GM23338 (cell line): ENCODE measurements around the gene TMC1. TPM values are rescaled to one million over a fixed set of nuclear protein-coding genes. Genes with fewer than 3 reads are reported as not detected.
A peak's percentile ranks its signal among the peaks of the same experiment; 100 is the strongest.

ENCODE experiments used
- ATAC-seq: fragments of 200-7000 bp; cut with Tn5 transposase; 3 replicates; pipeline ENCODE4 v1.9.1; 2020
- DNase-seq: peaks from one replicate; pipeline ENCODE4 v3.0.0-alpha.2; 2015; ENCODE audit warnings: low spot score
- H2AFZ ChIP-seq: fragments of 200-600 bp; sonication (generic); 2 replicates; pipeline ENCODE4 v1.8.0; 2016; ENCODE audit warnings: antibody characterized with exemption, mild to moderate bottlenecking, moderate library complexity
- H3F3A ChIP-seq: fragments of 200-600 bp; sonication (generic); replicated peaks from 2 replicates; pipeline ENCODE4 v1.8.0; 2017; ENCODE audit warnings: antibody characterized with exemption, mixed run types, low read depth
- H3K27ac ChIP-seq: fragments of 200-600 bp; sonication (generic); 2 replicates; pipeline ENCODE4 v1.6.1; 2016; ENCODE audit warnings: low read depth
- H3K27me3 ChIP-seq: fragments of 200-600 bp; sonication (generic); 2 replicates; pipeline ENCODE4 v1.8.0; 2016; ENCODE audit warnings: mild to moderate bottlenecking, mixed run types, moderate library complexity; ENCODE audit not compliant: insufficient read depth
- H3K36me3 ChIP-seq: fragments of 200-600 bp; sonication (generic); 2 replicates; pipeline ENCODE4 v1.8.0; 2016; ENCODE audit warnings: mild to moderate bottlenecking; ENCODE audit not compliant: insufficient read depth
- H3K4me1 ChIP-seq: fragments of 200-600 bp; sonication (generic); 2 replicates; pipeline ENCODE4 v1.8.0; 2016; ENCODE audit warnings: mild to moderate bottlenecking, moderate library complexity; ENCODE audit not compliant: insufficient read depth
- H3K4me2 ChIP-seq: fragments of 200-600 bp; sonication (generic); 2 replicates; pipeline ENCODE4 v1.7.1; 2017; ENCODE audit warnings: mixed run types
- H3K4me3 ChIP-seq: fragments of 200-600 bp; sonication (generic); 2 replicates; pipeline ENCODE4 v1.6.1; 2016; ENCODE audit warnings: mixed run types
- H3K79me2 ChIP-seq: fragments of 200-600 bp; sonication (generic); replicated peaks from 2 replicates; pipeline ENCODE4 v1.8.0; 2017; ENCODE audit warnings: mild to moderate bottlenecking; ENCODE audit not compliant: insufficient read depth
- H3K9me2 ChIP-seq: fragments of 200-600 bp; sonication (generic); 2 replicates; pipeline ENCODE4 v1.8.0; 2017; ENCODE audit not compliant: insufficient read depth
- H4K20me1 ChIP-seq: fragments of 200-600 bp; sonication (generic); replicated peaks from 2 replicates; pipeline ENCODE4 v1.8.0; 2017; ENCODE audit warnings: mild to moderate bottlenecking; ENCODE audit not compliant: insufficient read depth
- H3K27ac Mint-ChIP-seq: 2 replicates; pipeline ENCODE4 v1.8.0; 2020; ENCODE audit warnings: inconsistent platforms, mild to moderate bottlenecking, moderate library complexity, mixed read lengths
- H3K27me3 Mint-ChIP-seq: 3 replicates; pipeline ENCODE4 v1.8.0; 2022; ENCODE audit warnings: low read depth, mild to moderate bottlenecking, moderate library complexity, mixed read lengths, inconsistent platforms; ENCODE audit not compliant: insufficient read depth, poor library complexity
- H3K36me3 Mint-ChIP-seq: 3 replicates; pipeline ENCODE4 v1.8.0; 2021; ENCODE audit warnings: low read depth, mild to moderate bottlenecking, inconsistent platforms, moderate library complexity, mixed read lengths
- H3K4me1 Mint-ChIP-seq: 3 replicates; pipeline ENCODE4 v1.8.0; 2020; ENCODE audit warnings: mild to moderate bottlenecking, inconsistent platforms, mixed read lengths
- H3K4me3 Mint-ChIP-seq: 3 replicates; pipeline ENCODE4 v1.8.0; 2021; ENCODE audit warnings: moderate library complexity, mild to moderate bottlenecking, inconsistent platforms, mixed read lengths
- H3K9me3 Mint-ChIP-seq: 3 replicates; pipeline ENCODE4 v1.8.0; 2020; ENCODE audit warnings: moderate library complexity, mild to moderate bottlenecking, inconsistent platforms, mixed read lengths
- CREB1 ChIP-seq: fragments of 250-450 bp; sonication (Bioruptor Pico); IDR thresholded peaks from 2 replicates; pipeline ENCODE4 v1.5.0; 2020; ENCODE audit warnings: low read depth, mild to moderate bottlenecking, moderate library complexity
- EZH2 ChIP-seq: fragments of 200-600 bp; sonication (generic); IDR thresholded peaks from one replicate; pipeline ENCODE4 v1.8.0; 2017; ENCODE audit warnings: antibody characterized with exemption, mild to moderate bottlenecking, low read depth; ENCODE audit not compliant: unreplicated experiment
- EZH2phosphoT487 ChIP-seq: fragments of 200-600 bp; sonication (generic); IDR thresholded peaks from one replicate; pipeline ENCODE4 v1.8.1; 2018; ENCODE audit warnings: antibody characterized with exemption; ENCODE audit not compliant: unreplicated experiment
- JUNB ChIP-seq: IDR thresholded peaks from one replicate; pipeline ENCODE4 v1.6.1; 2016; ENCODE audit warnings: antibody characterized with exemption; ENCODE audit not compliant: unreplicated experiment
- NANOG ChIP-seq: IDR thresholded peaks from 2 replicates; pipeline ENCODE4 v1.6.1; 2016; ENCODE audit warnings: antibody characterized with exemption, borderline replicate concordance
- POLR2AphosphoS5 ChIP-seq: IDR thresholded peaks from 2 replicates; pipeline ENCODE4 v1.6.1; 2016; ENCODE audit warnings: antibody characterized with exemption, low read depth
- STAT1 ChIP-seq: IDR thresholded peaks from one replicate; pipeline ENCODE4 v1.6.1; 2016; ENCODE audit warnings: antibody characterized with exemption; ENCODE audit not compliant: unreplicated experiment
- ZNF114 ChIP-seq: fragments of 250-450 bp; sonication (Bioruptor Pico); IDR thresholded peaks from 2 replicates; pipeline ENCODE4 v1.5.0; 2020; ENCODE audit warnings: mild to moderate bottlenecking, moderate library complexity
- ZNF331 ChIP-seq: fragments of 250-450 bp; sonication (Bioruptor Pico); IDR thresholded peaks from 2 replicates; pipeline ENCODE4 v1.5.0; 2020; ENCODE audit warnings: low read depth, mild to moderate bottlenecking, moderate library complexity
- polyA plus RNA-seq: library from polyadenylated mRNA; unstranded; fragments of >200 nt; fragmentation: Nextera tagmentation; extraction: Ambion mirVana; gene quantifications from 2 replicates; pipeline ENCODE4 v1.2.1, GENCODE V29; 2016
- total RNA-seq: library from RNA; depleted of rRNA; stranded (reverse); fragments of >200 nt; shearing (Covaris generic); gene quantifications from 2 replicates; pipeline ENCODE4 v1.2.3, GENCODE V29; 2014
- TF ChIP-seq, protein P1 (sequence below): IDR thresholded peaks from 2 replicates; pipeline ENCODE4 v1.6.1; 2016; ENCODE audit warnings: antibody characterized with exemption
- TF ChIP-seq, protein P2 (sequence below), 2 experiments: fragments of 200-600 bp in 1 of 2; sonication (generic) in 1 of 2; conservative IDR thresholded peaks; 2 replicates each; pipeline versions ENCODE4 v1.5.1 to v1.6.1; 2016 to 2017; ENCODE audit warnings: antibody characterized with exemption in 2 of 2, low read depth in 2 of 2, mild to moderate bottlenecking in 2 of 2, moderate library complexity in 1 of 2
- TF ChIP-seq, protein P3 (sequence below): fragments of 250-450 bp; sonication (Bioruptor Pico); IDR thresholded peaks from 2 replicates; pipeline ENCODE4 v1.5.0; 2020; ENCODE audit warnings: mild to moderate bottlenecking, moderate library complexity
- TF ChIP-seq, protein P4 (sequence below): IDR thresholded peaks from one replicate; pipeline ENCODE4 v1.6.1; 2018; ENCODE audit warnings: antibody characterized with exemption; ENCODE audit not compliant: unreplicated experiment

Gene TMC1
- total and polyA plus RNA-seq, 2 experiments from 2014 or later, result 0.61 to 1.2 TPM

DNA sequence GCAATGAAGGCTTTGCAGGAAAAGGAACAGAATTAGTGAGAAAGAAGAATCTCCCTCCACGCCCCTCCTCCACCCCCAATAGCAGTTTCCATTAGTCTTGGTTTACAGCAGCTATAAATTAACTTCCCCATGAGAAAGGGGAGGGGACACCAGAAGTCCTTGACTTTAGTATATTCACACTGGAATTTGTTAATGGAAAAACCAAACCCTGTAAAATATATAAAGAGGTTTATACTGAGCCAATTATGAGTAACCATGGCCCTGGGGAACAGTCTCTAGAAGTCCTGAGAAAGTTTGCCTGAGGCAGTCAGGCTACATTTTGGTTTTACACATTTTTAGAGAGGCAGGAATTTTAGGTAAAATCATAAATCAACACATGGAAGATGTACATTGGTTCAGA lies 342.9 kb downstream of the TMC1 start:
- H3K9me3 Mint-ChIP-seq, result peaks cover 2% of the 10 kb centered on the region; the same call in 1 of the 3 replicates
- H2AFZ ChIP-seq, result 0 out of 2 replicates have a peak overlapping the region, but pooled peaks have one; percentile 9
- no peaks in the 10 kb centered on the region for H3K4me1 Mint-ChIP-seq
- H3K27ac Mint-ChIP-seq, result no peak overlapping the region
- TF ChIP-seq EZH2 (no peak), CREB1 (CRISPR knock-in tag) (no peak), STAT1 (no peak), EZH2phosphoT487 (no peak), ZNF331 (no peak), JUNB (no peak), ZNF114 (no peak), NANOG (no peak), POLR2AphosphoS5 (no peak)
- TF ChIP-seq, protein P1, sequence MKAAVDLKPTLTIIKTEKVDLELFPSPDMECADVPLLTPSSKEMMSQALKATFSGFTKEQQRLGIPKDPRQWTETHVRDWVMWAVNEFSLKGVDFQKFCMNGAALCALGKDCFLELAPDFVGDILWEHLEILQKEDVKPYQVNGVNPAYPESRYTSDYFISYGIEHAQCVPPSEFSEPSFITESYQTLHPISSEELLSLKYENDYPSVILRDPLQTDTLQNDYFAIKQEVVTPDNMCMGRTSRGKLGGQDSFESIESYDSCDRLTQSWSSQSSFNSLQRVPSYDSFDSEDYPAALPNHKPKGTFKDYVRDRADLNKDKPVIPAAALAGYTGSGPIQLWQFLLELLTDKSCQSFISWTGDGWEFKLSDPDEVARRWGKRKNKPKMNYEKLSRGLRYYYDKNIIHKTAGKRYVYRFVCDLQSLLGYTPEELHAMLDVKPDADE, result no peak
- TF ChIP-seq, protein P2, sequence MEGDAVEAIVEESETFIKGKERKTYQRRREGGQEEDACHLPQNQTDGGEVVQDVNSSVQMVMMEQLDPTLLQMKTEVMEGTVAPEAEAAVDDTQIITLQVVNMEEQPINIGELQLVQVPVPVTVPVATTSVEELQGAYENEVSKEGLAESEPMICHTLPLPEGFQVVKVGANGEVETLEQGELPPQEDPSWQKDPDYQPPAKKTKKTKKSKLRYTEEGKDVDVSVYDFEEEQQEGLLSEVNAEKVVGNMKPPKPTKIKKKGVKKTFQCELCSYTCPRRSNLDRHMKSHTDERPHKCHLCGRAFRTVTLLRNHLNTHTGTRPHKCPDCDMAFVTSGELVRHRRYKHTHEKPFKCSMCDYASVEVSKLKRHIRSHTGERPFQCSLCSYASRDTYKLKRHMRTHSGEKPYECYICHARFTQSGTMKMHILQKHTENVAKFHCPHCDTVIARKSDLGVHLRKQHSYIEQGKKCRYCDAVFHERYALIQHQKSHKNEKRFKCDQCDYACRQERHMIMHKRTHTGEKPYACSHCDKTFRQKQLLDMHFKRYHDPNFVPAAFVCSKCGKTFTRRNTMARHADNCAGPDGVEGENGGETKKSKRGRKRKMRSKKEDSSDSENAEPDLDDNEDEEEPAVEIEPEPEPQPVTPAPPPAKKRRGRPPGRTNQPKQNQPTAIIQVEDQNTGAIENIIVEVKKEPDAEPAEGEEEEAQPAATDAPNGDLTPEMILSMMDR (conservative IDR thresholded peaks at IDR 0.05; ENCODE audit: low read depth in 2 of 2), result no peak
- TF ChIP-seq, protein P3, sequence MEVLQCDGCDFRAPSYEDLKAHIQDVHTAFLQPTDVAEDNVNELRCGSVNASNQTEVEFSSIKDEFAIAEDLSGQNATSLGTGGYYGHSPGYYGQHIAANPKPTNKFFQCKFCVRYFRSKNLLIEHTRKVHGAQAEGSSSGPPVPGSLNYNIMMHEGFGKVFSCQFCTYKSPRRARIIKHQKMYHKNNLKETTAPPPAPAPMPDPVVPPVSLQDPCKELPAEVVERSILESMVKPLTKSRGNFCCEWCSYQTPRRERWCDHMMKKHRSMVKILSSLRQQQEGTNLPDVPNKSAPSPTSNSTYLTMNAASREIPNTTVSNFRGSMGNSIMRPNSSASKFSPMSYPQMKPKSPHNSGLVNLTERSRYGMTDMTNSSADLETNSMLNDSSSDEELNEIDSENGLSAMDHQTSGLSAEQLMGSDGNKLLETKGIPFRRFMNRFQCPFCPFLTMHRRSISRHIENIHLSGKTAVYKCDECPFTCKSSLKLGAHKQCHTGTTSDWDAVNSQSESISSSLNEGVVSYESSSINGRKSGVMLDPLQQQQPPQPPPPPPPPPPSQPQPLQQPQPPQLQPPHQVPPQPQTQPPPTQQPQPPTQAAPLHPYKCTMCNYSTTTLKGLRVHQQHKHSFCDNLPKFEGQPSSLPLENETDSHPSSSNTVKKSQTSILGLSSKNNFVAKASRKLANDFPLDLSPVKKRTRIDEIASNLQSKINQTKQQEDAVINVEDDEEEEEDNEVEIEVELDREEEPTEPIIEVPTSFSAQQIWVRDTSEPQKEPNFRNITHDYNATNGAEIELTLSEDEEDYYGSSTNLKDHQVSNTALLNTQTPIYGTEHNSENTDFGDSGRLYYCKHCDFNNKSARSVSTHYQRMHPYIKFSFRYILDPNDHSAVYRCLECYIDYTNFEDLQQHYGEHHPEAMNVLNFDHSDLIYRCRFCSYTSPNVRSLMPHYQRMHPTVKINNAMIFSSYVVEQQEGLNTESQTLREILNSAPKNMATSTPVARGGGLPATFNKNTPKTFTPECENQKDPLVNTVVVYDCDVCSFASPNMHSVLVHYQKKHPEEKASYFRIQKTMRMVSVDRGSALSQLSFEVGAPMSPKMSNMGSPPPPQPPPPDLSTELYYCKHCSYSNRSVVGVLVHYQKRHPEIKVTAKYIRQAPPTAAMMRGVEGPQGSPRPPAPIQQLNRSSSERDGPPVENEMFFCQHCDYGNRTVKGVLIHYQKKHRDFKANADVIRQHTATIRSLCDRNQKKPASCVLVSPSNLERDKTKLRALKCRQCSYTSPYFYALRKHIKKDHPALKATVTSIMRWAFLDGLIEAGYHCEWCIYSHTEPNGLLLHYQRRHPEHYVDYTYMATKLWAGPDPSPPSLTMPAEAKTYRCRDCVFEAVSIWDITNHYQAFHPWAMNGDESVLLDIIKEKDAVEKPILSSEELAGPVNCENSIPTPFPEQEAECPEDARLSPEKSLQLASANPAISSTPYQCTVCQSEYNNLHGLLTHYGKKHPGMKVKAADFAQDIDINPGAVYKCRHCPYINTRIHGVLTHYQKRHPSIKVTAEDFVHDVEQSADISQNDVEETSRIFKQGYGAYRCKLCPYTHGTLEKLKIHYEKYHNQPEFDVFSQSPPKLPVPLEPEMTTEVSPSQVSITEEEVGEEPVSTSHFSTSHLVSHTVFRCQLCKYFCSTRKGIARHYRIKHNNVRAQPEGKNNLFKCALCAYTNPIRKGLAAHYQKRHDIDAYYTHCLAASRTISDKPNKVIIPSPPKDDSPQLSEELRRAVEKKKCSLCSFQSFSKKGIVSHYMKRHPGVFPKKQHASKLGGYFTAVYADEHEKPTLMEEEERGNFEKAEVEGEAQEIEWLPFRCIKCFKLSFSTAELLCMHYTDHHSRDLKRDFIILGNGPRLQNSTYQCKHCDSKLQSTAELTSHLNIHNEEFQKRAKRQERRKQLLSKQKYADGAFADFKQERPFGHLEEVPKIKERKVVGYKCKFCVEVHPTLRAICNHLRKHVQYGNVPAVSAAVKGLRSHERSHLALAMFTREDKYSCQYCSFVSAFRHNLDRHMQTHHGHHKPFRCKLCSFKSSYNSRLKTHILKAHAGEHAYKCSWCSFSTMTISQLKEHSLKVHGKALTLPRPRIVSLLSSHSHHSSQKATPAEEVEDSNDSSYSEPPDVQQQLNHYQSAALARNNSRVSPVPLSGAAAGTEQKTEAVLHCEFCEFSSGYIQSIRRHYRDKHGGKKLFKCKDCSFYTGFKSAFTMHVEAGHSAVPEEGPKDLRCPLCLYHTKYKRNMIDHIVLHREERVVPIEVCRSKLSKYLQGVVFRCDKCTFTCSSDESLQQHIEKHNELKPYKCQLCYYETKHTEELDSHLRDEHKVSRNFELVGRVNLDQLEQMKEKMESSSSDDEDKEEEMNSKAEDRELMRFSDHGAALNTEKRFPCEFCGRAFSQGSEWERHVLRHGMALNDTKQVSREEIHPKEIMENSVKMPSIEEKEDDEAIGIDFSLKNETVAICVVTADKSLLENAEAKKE, result no peak
- TF ChIP-seq, protein P4, sequence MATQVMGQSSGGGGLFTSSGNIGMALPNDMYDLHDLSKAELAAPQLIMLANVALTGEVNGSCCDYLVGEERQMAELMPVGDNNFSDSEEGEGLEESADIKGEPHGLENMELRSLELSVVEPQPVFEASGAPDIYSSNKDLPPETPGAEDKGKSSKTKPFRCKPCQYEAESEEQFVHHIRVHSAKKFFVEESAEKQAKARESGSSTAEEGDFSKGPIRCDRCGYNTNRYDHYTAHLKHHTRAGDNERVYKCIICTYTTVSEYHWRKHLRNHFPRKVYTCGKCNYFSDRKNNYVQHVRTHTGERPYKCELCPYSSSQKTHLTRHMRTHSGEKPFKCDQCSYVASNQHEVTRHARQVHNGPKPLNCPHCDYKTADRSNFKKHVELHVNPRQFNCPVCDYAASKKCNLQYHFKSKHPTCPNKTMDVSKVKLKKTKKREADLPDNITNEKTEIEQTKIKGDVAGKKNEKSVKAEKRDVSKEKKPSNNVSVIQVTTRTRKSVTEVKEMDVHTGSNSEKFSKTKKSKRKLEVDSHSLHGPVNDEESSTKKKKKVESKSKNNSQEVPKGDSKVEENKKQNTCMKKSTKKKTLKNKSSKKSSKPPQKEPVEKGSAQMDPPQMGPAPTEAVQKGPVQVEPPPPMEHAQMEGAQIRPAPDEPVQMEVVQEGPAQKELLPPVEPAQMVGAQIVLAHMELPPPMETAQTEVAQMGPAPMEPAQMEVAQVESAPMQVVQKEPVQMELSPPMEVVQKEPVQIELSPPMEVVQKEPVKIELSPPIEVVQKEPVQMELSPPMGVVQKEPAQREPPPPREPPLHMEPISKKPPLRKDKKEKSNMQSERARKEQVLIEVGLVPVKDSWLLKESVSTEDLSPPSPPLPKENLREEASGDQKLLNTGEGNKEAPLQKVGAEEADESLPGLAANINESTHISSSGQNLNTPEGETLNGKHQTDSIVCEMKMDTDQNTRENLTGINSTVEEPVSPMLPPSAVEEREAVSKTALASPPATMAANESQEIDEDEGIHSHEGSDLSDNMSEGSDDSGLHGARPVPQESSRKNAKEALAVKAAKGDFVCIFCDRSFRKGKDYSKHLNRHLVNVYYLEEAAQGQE, result no peak
- H3K79me2 ChIP-seq, result no peaks in the 10 kb centered on the region
- no peaks in the 10 kb centered on the region for H3F3A ChIP-seq
- H3K36me3 Mint-ChIP-seq, result no peaks in the 10 kb centered on the region
- ATAC-seq (no peak), DNase-seq (no peak)
- H3K27me3 ChIP-seq, result no peaks in the 10 kb centered on the region
- no peaks in the 10 kb centered on the region for H3K36me3 ChIP-seq
- H3K4me2 ChIP-seq, result no peak overlapping the region
- no peaks in the 10 kb centered on the region for H3K4me1 ChIP-seq
- no peaks in the 10 kb centered on the region for H3K27me3 Mint-ChIP-seq
- H3K27ac ChIP-seq, result no peak overlapping the region
- no peaks in the 10 kb centered on the region for H3K9me2 ChIP-seq
- no peak overlapping the region for H3K4me3 ChIP-seq
- no peak overlapping the region for H3K4me3 Mint-ChIP-seq
- H4K20me1 ChIP-seq, result no peaks in the 10 kb centered on the region
